HG03196 (cell line): ENCODE measurements around the gene KCNQ2.

Experiments used
- ATAC-seq: cut with Tn5 transposase; IDR thresholded peaks from one replicate; pipeline ENCODE4 v1.9.1; 2021; ENCODE audit not compliant: unreplicated experiment

Gene KCNQ2

GRCh38 chr20:63435552-63435951 is 36.9 kb downstream of the KCNQ2 start:
- ATAC-seq = no peak

GRCh38 chr20:63434599-63435378 is 37.7 kb downstream of the KCNQ2 start:
- ATAC-seq = peak; percentile 48

GRCh38 chr20:63433756-63434531 is 38.5 kb downstream of the KCNQ2 start:
- no peak for ATAC-seq

GRCh38 chr20:63433351-63433750 is 39.1 kb downstream of the KCNQ2 start:
- ATAC-seq = no peak

- ATAC-seq = no peak
Observed at GRCh38 chr20:63432577-63433325, 39.7 kb downstream of the KCNQ2 start.

GRCh38 chr20:63431944-63432343 is 40.5 kb downstream of the KCNQ2 start:
- no peak for ATAC-seq

GRCh38 chr20:63430891-63431290 is 41.6 kb downstream of the KCNQ2 start:
- ATAC-seq = no peak

- no peak for ATAC-seq
Observed at GRCh38 chr20:63429992-63430391, 42.5 kb downstream of the KCNQ2 start.

- ATAC-seq = no peak
Observed at GRCh38 chr20:63428906-63429575, 43.4 kb downstream of the KCNQ2 start.

GRCh38 chr20:63427724-63428330 is 44.6 kb downstream of the KCNQ2 start:
- ATAC-seq = no peak

GRCh38 chr20:63427206-63427605 is 45.2 kb downstream of the KCNQ2 start:
- ATAC-seq = no peak

- ATAC-seq = no peak
Observed at GRCh38 chr20:63425846-63426485, 46.5 kb downstream of the KCNQ2 start.

- no peak for ATAC-seq
Observed at GRCh38 chr20:63424613-63425012, 47.8 kb downstream of the KCNQ2 start.

GRCh38 chr20:63423751-63424150 is 48.7 kb downstream of the KCNQ2 start:
- ATAC-seq = no peak

- no peak for ATAC-seq
Observed at GRCh38 chr20:63422653-63423052, 49.8 kb downstream of the KCNQ2 start.

- no peak for ATAC-seq
Observed at GRCh38 chr20:63421913-63422312, 50.5 kb downstream of the KCNQ2 start.

GRCh38 chr20:63421094-63421692 is 51.3 kb downstream of the KCNQ2 start:
- no peak for ATAC-seq

- ATAC-seq = no peak
Observed at GRCh38 chr20:63420359-63421093, 51.9 kb downstream of the KCNQ2 start.

- no peak for ATAC-seq
Observed at GRCh38 chr20:63419299-63419698, 53.2 kb downstream of the KCNQ2 start.
